GM12875 (cell line): Measurements from ENCODE around the gene TRIM16.

Experiments
- H3K4me3 ChIP-seq: one replicate; pipeline ENCODE4 v1.5.1; 2011; ENCODE audit warnings: low read depth, low read length, control low read depth
- CTCF ChIP-seq: IDR thresholded peaks from 2 replicates; pipeline ENCODE4 v1.5.1; 2011; ENCODE audit warnings: low read depth, mild to moderate bottlenecking, control low read depth, inconsistent platforms, low read length, moderate library complexity, borderline replicate concordance; ENCODE audit not compliant: insufficient read depth

TRIM16 gene

GRCh38 chr17:15663691-15664090 lies 20.4 kb downstream of the TRIM16 start:
- TF ChIP-seq CTCF = no peak
- no peak overlapping the region for H3K4me3 ChIP-seq

- no peak for TF ChIP-seq CTCF
- no peak overlapping the region for H3K4me3 ChIP-seq
Measured at GRCh38 chr17:15663176-15663575, 20.9 kb downstream of the TRIM16 start.

GRCh38 chr17:15662681-15663080 lies 21.4 kb downstream of the TRIM16 start:
- no peak overlapping the region for H3K4me3 ChIP-seq
- TF ChIP-seq CTCF = no peak

- H3K4me3 ChIP-seq = no peak overlapping the region
- no peak for TF ChIP-seq CTCF
Measured at GRCh38 chr17:15660077-15660476, 24.0 kb downstream of the TRIM16 start.

- no peak for TF ChIP-seq CTCF
Measured at GRCh38 chr17:15659663-15660062, 24.4 kb downstream of the TRIM16 start.

GRCh38 chr17:15659236-15659635 lies 24.9 kb downstream of the TRIM16 start:
- no peak for TF ChIP-seq CTCF
- no peak overlapping the region for H3K4me3 ChIP-seq

More at GRCh38 chr17:15659663-15660062, 24.4 kb downstream of the TRIM16 start:
- no peak overlapping the region for H3K4me3 ChIP-seq

GRCh38 chr17:15658296-15658695 lies 25.8 kb downstream of the TRIM16 start:
- TF ChIP-seq CTCF = no peak
- H3K4me3 ChIP-seq = no peak overlapping the region
